Measurements from ENCODE around the gene MYBPC2. TPM values are rescaled to one million over a fixed set of nuclear protein-coding genes. Genes with fewer than 3 reads are reported as not detected.
"Not testable (repeated sequence)": the region's sequence is repeated elsewhere in the genome, so short reads cannot be mapped to it uniquely, and the experiment has no call there.

Gene MYBPC2
- total RNA-seq, 4 donors from 2014 or later = 0.13 TPM; not detected in 3

GRCh38 chr19:50465986-50466705 lies 33.5 kb downstream of the MYBPC2 start:
- peaks cover 7 to 16% of the 10 kb centered on the region in 2 donors for H3K4me1 ChIP-seq
- 29 to 44% methylated on average over 18 to 22 of the region's 29 CpGs for WGBS, 2 donors
- no peaks in the 10 kb centered on the region for H3K27me3 ChIP-seq
- intact Hi-C loops (cut with DNase I) = no loop called here
- peak in 1 of 2 donors; percentile 5 for TF ChIP-seq POLR2A (IDR thresholded peaks at IDR 0.05)
- TF ChIP-seq CTCF (IDR thresholded peaks at IDR 0.05) = peak in 1 of 6 experiments; percentile 20
- no peak overlapping the region for H3K4me3 ChIP-seq (replicated peaks in 1 of 3)
- DNase-seq = peak; percentile 92 to 95
- H3K36me3 ChIP-seq = no peaks in the 10 kb centered on the region
- H3K27ac ChIP-seq = peak overlapping the region in 1 of 3 donors; percentile 65
- no peaks in the 10 kb centered on the region for H3K9me3 ChIP-seq

- peaks cover 7 to 16% of the 10 kb centered on the region in 2 donors for H3K4me1 ChIP-seq
- 61 to 68% methylated on average over 10 to 11 of the region's 11 CpGs for WGBS, 2 donors
- peak overlapping the region; percentile 46 to 84 (median 65) for H3K27ac ChIP-seq
- no peak for DNase-seq
- intact Hi-C loops (cut with DNase I) = no loop called here
- no peaks in the 10 kb centered on the region for H3K27me3 ChIP-seq
- H3K36me3 ChIP-seq = no peaks in the 10 kb centered on the region
- H3K4me3 ChIP-seq (replicated peaks in 1 of 3) = no peak overlapping the region
- no peaks in the 10 kb centered on the region for H3K9me3 ChIP-seq
- TF ChIP-seq POLR2A (IDR thresholded peaks at IDR 0.05) (no peak), CTCF (IDR thresholded peaks at IDR 0.05) (no peak)
Observed at GRCh38 chr19:50466706-50467039, 34.0 kb downstream of the MYBPC2 start.

- intact Hi-C loops (cut with DNase I) = no loop called here
Observed at GRCh38 chr19:50467566-50467965, 34.9 kb downstream of the MYBPC2 start.

GRCh38 chr19:50468818-50469217 lies 36.1 kb downstream of the MYBPC2 start:
- intact Hi-C loops (cut with DNase I) = no loop called here
- no peak for TF ChIP-seq CTCF (IDR thresholded peaks at IDR 0.05)
- TF ChIP-seq POLR2A (IDR thresholded peaks at IDR 0.05) = no peak
- H3K4me3 ChIP-seq (replicated peaks in 1 of 3) = no peak overlapping the region
- H3K4me1 ChIP-seq = peaks cover 7 to 16% of the 10 kb centered on the region in 2 donors
- no peaks in the 10 kb centered on the region for H3K36me3 ChIP-seq
- H3K27ac ChIP-seq = no peak overlapping the region
- DNase-seq = no peak
- no peaks in the 10 kb centered on the region for H3K9me3 ChIP-seq
- no peaks in the 10 kb centered on the region for H3K27me3 ChIP-seq
- WGBS, 2 donors = 88 to 92% methylated on average over 6 of the region's 6 CpGs

More at GRCh38 chr19:50467566-50467965, 34.9 kb downstream of the MYBPC2 start:
- H3K27ac ChIP-seq = no peak overlapping the region
- no peak overlapping the region for H3K4me3 ChIP-seq (replicated peaks in 1 of 3)
- peaks cover 7 to 16% of the 10 kb centered on the region in 2 donors for H3K4me1 ChIP-seq
- DNase-seq = no peak
- H3K36me3 ChIP-seq = no peaks in the 10 kb centered on the region
- no peaks in the 10 kb centered on the region for H3K9me3 ChIP-seq
- WGBS, 2 donors = 84 to 89% methylated on average over 18 of the region's 18 CpGs
- no peaks in the 10 kb centered on the region for H3K27me3 ChIP-seq
- TF ChIP-seq CTCF (IDR thresholded peaks at IDR 0.05) (no peak), POLR2A (IDR thresholded peaks at IDR 0.05) (no peak)

- H3K4me3 ChIP-seq (replicated peaks in 1 of 3); DNase-seq; H3K27me3 ChIP-seq; H3K27ac ChIP-seq; H3K36me3 ChIP-seq; intact Hi-C loops (cut with DNase I); H3K9me3 ChIP-seq: not testable (repeated sequence)
- peaks cover 10 to 15% of the 10 kb centered on the region in 2 donors for H3K4me1 ChIP-seq
- 49 to 51% methylated on average over 2 to 3 of the region's 3 CpGs for WGBS, 2 donors
Observed at GRCh38 chr19:50473336-50473735, 40.6 kb downstream of the MYBPC2 start.

All from thyroid gland (tissue), 4 donors.